H1 (cell line): ENCODE measurements around the gene PTGDS.

ENCODE experiments used
- ATF2 ChIP-seq: IDR thresholded peaks from 2 replicates; pipeline ENCODE4 v1.6.1; 2012; ENCODE audit warnings: low read length, inconsistent platforms
- CHD2 ChIP-seq: IDR thresholded peaks from 2 replicates; pipeline ENCODE4 v1.6.1; 2012; ENCODE audit warnings: low read length, improper control_type of control experiment
- CREB1 ChIP-seq: IDR thresholded peaks from 2 replicates; pipeline ENCODE4 v1.6.1; 2012; ENCODE audit warnings: inconsistent platforms
- CTCF ChIP-seq, 3 experiments: IDR thresholded peaks; 1 replicate in 2 of 3; 2 replicates in 1 of 3; pipeline versions ENCODE4 v1.5.1 to v1.6.1; 2011; ENCODE audit warnings: low read length in 3 of 3, mild to moderate bottlenecking in 3 of 3, inconsistent platforms in 2 of 3, low read depth in 1 of 3, moderate library complexity in 1 of 3; ENCODE audit not compliant: insufficient read depth in 1 of 3; ENCODE audit errors: control extremely low read depth in 1 of 3
- EZH2 ChIP-seq: fragments of 200-600 bp; sonication (generic); IDR thresholded peaks from 2 replicates; pipeline ENCODE4 v1.7.1; 2012; ENCODE audit warnings: low read depth, mild to moderate bottlenecking, moderate library complexity, low read length, inconsistent platforms; ENCODE audit not compliant: severe bottlenecking
- HDAC2 ChIP-seq, 2 experiments: fragments of 300-600 bp in 1 of 2; sonication (generic) in 1 of 2; IDR thresholded peaks; 2 replicates each; pipeline ENCODE4 v1.6.1; 2011 to 2012; ENCODE audit warnings: low read depth in 2 of 2, low read length in 2 of 2, mild to moderate bottlenecking in 2 of 2, moderate library complexity in 2 of 2, borderline replicate concordance in 1 of 2, inconsistent platforms in 1 of 2
- JUN ChIP-seq: IDR thresholded peaks from 2 replicates; pipeline ENCODE4 v1.6.1; 2011; ENCODE audit warnings: low read depth, mild to moderate bottlenecking, improper control_type of control experiment, low read length
- POLR2A ChIP-seq, 2 experiments: IDR thresholded peaks; 1 replicate in 1 of 2; 2 replicates in 1 of 2; pipeline ENCODE4 v1.6.1; 2011; ENCODE audit warnings: low read depth in 2 of 2, low read length in 2 of 2, mild to moderate bottlenecking in 2 of 2; ENCODE audit errors: control extremely low read depth in 1 of 2
- POLR2AphosphoS5 ChIP-seq: IDR thresholded peaks from 2 replicates; pipeline ENCODE4 v1.6.1; 2011; ENCODE audit warnings: low read depth, low read length
- RAD21 ChIP-seq, 2 experiments: IDR thresholded peaks in 1 of 2; conservative IDR thresholded peaks in 1 of 2; 2 replicates each; pipeline ENCODE4 v1.6.1; 2011; ENCODE audit warnings: low read depth in 2 of 2, low read length in 2 of 2, improper control_type of control experiment in 1 of 2, inconsistent platforms in 1 of 2, mild to moderate bottlenecking in 1 of 2, moderate library complexity in 1 of 2
- SP1 ChIP-seq: IDR thresholded peaks from 2 replicates; pipeline ENCODE4 v1.6.1; 2011; ENCODE audit warnings: low read depth, low read length
- USF2 ChIP-seq: IDR thresholded peaks from 2 replicates; pipeline ENCODE4 v1.6.1; 2011; ENCODE audit warnings: low read length, improper control_type of control experiment

- no peak for TF ChIP-seq POLR2AphosphoS5
- TF ChIP-seq JUN = no peak
- no peak for TF ChIP-seq USF2
- no peak for TF ChIP-seq CTCF (IDR thresholded peaks at IDR 0.05; ENCODE audit: control extremely low read depth in 1 of 3, insufficient read depth in 1 of 3, low read depth in 1 of 3, low read length in 3 of 3)
- no peak for TF ChIP-seq POLR2A (IDR thresholded peaks at IDR 0.05; ENCODE audit: control extremely low read depth in 1 of 2, low read depth in 2 of 2, low read length in 2 of 2)
- TF ChIP-seq ATF2 = no peak
- no peak for TF ChIP-seq SP1
- no peak for TF ChIP-seq EZH2
- TF ChIP-seq CREB1 = no peak
- TF ChIP-seq HDAC2 (IDR thresholded peaks at IDR 0.05; ENCODE audit: borderline replicate concordance in 1 of 2, low read depth in 2 of 2, low read length in 2 of 2) = no peak
- no peak for TF ChIP-seq RAD21 (IDR thresholded peaks at IDR 0.05 in 1 of 2, conservative IDR thresholded peaks at IDR 0.05 in 1 of 2; ENCODE audit: low read depth in 2 of 2, low read length in 2 of 2)
- TF ChIP-seq CHD2 = no peak
These were observed 47.3 kb upstream of the PTGDS start for GRCh38 chr9:136930014-136930413.
